Peyer's patch (tissue), 4 donors: ENCODE data around the gene CCDC197.

Experiments used
- POLR2A ChIP-seq, 2 donors: fragments of 450-650 bp; IDR thresholded peaks; one replicate each; pipeline ENCODE4 v1.5.1; 2017; ENCODE audit warnings: antibody characterized with exemption in 2 of 2, mild to moderate bottlenecking in 2 of 2, moderate library complexity in 2 of 2
- TF ChIP-seq, protein P1 (sequence below), 6 experiments: fragments of 450-650 bp in 4 of 6; fragments of 200-600 bp in 2 of 6; sonication (generic) in 1 of 6; IDR thresholded peaks; one replicate each; pipeline ENCODE4 v1.5.1; 2017 to 2019; ENCODE audit warnings: antibody characterized with exemption in 6 of 6, mild to moderate bottlenecking in 3 of 6, moderate library complexity in 1 of 6

DNA sequence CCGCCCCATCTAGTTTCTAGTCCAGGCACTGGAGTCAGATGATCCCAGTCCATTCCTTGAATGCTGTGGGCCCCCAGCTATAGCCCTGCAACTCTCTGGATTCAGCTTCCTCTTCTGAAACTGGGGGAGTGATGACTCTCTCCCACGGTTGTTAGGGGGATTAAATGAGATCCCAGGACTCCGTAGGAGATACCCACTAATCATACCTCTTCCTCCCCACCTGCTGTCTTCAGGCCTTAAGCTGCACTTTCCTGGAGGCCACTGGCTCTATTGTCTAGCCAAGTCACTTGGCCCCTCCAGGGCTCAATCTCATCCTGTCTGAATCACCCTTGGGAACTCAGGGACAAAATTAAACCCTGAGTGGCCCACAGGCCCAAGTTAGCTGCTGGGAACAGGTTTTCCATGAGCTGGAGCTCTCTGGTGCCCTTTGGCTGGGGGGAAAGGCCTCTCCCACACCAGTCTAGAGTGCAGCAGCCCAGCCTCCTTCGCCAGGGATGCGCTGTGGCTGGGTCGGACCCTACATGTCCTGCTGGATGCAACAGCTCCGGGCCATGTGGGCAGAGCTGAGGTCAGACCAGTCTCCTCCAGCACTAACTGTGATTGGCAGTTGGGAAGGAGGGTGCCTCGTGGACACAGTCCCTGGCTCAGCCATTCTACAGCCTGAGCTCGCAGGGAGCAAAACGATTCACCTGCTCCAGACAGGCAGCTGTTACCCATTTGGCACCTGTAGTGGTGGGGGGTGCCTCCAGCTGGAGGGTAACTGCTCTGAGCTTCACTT is 14.7 kb upstream of the CCDC197 start:
- TF ChIP-seq, protein P1, sequence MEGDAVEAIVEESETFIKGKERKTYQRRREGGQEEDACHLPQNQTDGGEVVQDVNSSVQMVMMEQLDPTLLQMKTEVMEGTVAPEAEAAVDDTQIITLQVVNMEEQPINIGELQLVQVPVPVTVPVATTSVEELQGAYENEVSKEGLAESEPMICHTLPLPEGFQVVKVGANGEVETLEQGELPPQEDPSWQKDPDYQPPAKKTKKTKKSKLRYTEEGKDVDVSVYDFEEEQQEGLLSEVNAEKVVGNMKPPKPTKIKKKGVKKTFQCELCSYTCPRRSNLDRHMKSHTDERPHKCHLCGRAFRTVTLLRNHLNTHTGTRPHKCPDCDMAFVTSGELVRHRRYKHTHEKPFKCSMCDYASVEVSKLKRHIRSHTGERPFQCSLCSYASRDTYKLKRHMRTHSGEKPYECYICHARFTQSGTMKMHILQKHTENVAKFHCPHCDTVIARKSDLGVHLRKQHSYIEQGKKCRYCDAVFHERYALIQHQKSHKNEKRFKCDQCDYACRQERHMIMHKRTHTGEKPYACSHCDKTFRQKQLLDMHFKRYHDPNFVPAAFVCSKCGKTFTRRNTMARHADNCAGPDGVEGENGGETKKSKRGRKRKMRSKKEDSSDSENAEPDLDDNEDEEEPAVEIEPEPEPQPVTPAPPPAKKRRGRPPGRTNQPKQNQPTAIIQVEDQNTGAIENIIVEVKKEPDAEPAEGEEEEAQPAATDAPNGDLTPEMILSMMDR (IDR thresholded peaks at IDR 0.05): no peak
- no peak for TF ChIP-seq POLR2A (IDR thresholded peaks at IDR 0.05)
